HG03280 (cell line): ENCODE data around the gene USP35.

Experiments used
- ATAC-seq: cut with Tn5 transposase; IDR thresholded peaks from one replicate; pipeline ENCODE4 v1.9.1; 2021; ENCODE audit warnings: mild to moderate bottlenecking, moderate library complexity; ENCODE audit not compliant: unreplicated experiment

The USP35 gene

DNA sequence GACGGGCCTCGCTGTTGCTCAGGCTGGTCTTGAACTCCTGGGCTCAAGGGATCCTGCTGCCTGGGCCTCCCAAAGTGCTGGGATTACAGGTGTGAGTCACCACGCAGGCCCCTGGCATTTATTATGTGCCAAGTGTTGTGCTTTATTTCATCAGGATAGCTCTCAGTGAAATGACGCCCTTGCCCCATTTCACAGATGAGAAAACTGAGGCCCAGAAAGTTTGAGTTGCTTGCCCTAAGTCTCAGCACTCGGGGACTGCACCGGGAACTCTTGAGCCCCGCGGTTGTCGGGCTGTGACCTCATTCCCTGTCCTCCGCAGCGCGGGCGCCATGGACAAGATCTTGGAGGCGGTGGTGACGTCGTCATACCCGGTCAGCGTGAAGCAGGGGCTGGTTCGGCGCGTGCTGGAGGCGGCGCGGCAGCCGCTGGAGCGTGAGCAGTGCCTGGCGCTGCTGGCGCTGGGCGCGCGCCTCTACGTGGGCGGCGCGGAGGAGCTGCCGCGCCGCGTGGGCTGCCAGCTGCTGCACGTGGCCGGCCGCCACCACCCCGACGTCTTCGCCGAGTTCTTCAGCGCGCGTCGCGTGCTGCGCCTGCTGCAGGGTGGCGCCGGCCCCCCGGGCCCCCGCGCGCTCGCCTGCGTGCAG, 7.3 kb downstream of the USP35 start:
- no peak for ATAC-seq

DNA sequence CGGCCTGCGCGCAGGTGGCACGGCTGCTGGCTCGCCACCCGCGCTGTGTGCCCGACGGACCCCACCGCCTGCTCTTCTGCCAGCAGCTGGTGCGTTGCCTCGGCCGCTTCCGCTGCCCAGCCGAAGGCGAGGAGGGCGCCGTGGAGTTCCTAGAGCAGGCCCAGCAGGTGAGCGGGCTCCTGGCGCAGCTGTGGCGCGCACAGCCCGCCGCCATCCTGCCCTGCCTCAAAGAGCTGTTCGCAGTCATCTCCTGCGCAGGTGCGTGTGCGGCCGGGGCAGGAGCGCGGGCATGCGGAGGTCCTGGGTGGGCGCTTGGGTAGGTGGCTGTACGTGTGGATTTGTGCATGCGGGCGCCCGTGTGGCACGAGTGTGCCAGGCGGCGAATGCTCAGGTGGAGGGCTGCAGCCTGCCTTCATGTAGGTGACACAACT, 8.0 kb downstream of the USP35 start:
- ATAC-seq: no peak

DNA sequence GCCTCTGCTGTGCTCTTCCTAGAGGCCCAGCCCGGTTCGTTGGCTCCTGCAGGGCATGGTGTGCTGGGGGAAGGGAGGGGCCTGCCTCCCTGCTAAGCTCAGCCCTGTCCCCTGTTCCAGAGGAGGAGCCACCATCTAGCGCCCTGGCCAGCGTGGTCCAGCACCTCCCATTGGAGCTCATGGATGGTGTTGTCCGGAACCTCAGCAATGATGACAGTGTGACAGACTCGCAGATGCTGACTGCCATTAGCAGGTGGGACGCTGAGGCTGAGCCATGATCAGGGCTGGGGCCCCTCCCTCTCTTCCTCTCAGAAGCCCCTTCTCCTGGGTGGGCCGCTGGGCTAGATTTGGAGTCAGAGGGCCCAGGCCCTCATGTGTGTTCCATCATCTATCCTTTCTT, 9.1 kb downstream of the USP35 start:
- ATAC-seq: no peak

DNA sequence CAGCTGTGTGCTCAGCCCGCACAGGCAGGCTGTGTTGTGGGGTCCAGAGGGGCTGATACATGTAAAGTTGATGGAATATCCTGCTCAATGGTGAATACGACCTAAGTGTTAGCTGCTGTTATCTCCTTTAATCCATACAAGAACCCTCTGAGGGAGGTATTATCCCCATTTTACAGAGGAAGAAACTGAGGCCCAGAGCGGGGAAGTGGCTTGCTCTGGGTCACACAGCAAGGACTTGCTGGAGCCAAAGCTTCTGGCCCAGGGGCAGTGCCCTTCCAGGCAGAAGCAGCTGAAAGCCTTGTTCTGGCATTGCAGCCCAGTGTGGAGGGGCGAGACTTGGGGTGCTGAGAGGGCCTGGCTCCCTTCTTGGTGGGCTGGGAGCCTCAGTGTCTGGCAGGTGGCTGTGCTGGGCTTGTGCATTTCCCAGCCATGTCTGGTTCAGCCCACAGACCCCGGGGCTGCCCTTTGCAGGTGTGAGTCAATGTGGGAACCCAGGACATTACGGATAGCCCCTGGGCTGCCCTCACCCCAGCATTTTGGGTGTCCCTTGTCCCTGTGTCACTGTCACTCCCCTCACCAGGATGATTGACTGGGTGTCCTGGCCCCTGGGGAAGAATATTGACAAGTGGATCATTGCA, 10.4 kb downstream of the USP35 start:
- ATAC-seq: no peak

DNA sequence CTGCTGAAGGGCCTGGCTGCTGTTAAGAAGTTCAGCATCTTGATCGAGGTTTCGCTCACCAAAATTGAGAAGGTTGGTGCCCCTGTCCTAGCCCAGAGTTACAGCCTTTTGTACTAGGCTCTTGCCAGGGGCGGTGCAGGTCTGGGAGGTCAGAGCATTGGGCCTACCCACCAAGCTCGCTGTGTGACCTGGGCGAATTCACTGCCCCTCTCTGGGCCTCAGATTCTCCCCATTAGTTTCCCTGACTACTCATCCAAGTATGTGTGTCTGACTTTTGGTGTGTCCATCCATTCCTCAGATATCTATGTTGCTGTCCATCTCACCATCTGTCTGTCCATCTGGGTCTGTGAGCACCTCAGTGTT, 10.9 kb downstream of the USP35 start:
- no peak for ATAC-seq

- no peak for ATAC-seq
These were observed 11.3 kb downstream of the USP35 start for GRCh38 chr11:78200061-78200460.

GRCh38 chr11:78200553-78200952, 11.8 kb downstream of the USP35 start:
- no peak for ATAC-seq

- no peak for ATAC-seq
These were observed 12.5 kb downstream of the USP35 start for GRCh38 chr11:78201096-78201818.

DNA sequence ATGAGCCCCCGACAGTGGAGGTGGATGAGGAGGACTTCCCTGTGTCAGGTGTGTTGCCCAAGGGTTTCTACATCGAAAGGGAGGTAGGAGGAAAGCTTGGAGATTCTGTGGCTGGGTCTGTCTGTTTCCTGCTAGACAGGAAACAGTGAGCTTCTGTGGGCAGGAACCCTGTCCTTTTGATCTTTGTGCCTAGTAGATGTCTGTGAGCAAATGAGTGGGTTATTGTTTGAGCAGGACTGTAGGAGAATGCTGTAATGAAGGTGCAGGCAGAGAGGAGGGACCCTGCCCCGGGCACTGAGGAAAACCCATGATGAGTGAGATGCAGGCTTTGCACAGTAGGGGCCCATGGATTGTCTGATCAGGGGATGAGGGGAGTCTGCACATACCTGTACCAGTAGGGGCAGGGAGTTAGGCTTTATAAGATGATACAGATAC, 14.0 kb downstream of the USP35 start:
- ATAC-seq: no peak

DNA sequence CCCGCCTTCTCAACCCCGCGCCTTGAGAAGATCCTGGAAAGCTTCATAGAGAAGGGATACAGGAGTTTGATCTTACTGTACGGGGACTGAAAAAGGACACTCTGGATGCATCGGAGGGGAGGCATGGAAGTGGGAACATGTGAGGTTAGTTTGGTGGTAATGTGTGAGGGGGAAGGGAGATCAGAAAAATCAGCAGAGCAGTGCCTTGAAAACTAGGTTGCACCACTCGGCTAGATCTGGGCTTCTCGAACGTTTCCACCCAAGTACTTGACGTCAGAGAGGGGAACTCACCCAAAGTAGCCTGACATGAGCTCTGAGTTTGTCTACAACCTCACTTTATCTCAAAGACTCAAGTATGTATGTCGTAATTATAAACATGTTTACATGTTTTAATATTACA, 14.5 kb downstream of the USP35 start:
- ATAC-seq: no peak

DNA sequence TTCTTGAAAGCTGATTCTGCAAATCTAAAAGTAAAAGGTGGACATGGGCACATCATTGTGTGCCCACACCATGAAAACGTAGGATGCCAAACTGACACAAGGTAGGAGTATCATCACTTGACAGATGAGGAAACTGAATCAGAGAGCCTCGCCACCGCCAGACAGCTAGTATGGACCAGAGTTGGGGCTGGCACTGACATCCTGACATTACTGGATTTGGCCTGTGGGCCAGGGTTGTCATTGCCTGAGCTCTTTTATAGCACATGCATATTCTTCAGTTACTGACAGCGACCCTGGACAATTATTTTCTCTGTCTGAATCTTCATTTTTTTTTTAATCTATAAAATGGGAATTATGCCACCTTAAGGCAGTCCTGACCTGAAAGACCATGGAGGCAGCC, 16.5 kb downstream of the USP35 start:
- no peak for ATAC-seq

DNA sequence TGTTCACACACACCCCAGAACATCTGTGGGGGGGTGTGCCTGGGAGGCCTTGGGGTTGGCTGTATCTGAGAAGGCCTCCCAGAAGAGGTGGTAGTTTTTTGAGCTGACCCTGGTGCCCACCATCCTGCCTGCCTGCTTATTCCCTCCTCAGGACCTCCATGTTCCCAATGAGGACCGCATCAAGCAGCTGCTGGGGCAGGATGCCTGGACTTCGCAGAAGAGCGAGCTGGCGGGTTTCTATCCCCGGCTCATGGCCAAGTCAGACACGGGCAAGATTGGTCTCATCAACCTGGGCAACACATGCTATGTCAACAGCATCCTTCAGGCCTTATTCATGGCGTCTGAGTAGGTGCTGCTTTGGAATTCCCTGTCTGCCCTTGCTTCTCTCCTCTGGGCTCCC, 17.0 kb downstream of the USP35 start:
- no peak for ATAC-seq

DNA sequence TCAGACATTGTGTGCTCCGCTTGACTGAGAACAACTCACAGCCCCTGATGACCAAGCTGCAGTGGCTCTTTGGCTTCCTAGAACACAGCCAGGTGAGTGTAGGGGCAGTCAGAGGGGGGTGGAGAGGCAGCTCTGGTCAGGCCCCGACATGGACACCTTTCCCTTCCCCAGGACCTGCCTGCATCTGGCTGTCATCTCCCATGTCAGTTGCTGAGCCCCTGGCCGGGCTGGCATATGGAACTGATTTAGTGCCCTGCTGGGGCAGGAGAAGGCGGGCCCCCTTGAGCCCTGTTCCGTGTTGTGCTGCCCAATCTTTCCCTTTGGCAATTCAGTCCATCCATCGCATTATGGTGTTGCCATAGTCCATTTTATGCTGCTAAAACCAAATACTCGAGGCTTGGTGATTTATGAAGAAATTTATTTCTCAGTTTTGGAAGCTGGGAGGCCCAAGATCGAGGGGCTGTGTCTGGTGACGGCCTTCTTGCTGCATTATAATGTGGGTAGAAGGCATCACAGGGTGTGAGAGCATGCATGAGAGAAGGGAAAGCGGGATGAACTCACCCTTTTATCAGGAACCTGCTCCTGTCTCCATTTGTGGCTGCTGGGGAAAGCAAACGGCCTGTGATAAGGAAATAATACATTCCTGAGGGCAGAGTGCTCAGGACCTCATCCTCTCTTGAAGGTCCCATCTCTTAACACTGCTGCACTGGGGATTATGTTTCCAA, 19.0 kb downstream of the USP35 start:
- no peak for ATAC-seq

DNA sequence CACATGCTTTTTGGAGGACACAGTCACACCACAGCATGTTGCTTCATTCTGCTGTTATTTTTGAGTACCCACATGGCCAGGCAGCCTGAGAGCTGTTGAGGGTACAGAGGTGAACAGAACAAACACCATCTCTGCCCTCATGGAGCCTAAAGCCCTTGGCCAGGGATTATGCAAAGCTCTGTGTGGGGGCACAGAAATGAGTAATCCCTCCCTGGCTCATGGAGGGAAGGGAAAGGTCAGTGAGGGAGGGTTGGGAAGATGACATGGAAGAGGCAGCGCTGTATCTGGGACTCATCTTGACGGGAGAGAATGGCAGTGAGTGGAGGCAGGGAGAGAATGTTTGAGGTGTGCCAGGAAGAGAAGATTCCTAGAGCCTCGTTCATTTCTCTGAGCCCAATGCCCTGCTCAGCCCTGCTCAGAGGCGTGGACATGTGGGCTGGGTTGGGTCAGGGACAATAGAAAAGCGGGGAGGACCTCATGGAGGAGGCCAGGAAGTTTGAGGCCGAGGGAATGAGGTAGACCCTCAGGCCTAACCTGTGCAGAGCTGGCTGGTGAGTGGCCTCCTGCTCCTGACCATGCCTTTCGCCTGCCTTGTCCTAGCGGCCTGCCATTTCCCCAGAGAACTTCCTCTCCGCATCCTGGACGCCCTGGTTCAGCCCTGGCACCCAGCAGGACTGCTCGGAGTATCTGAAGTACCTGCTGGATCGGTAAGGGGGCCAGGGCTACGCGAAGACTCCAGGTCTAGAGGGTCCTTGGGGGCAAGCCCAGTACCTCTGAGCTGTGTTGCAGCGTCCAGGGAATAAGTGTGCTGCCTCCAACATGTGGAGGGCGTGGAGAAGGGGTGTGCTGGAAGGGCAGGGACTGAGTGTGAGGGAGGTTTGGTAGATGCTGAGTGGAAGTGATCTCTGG, 19.8 kb downstream of the USP35 start:
- ATAC-seq: no peak

DNA sequence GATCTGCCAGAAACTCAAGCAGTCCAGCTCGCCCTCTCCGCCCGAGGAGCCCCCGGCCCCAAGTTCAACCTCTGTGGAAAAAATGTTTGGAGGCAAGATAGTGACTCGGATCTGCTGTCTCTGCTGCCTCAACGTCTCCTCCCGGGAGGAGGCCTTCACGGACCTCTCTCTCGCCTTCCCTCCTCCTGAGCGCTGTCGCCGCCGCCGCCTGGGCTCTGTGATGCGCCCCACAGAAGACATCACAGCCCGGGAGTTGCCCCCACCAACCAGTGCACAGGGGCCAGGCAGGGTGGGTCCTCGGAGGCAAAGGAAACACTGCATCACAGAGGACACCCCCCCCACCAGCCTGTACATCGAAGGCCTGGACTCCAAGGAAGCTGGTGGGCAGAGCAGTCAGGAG, 20.8 kb downstream of the USP35 start:
- no peak for ATAC-seq

DNA sequence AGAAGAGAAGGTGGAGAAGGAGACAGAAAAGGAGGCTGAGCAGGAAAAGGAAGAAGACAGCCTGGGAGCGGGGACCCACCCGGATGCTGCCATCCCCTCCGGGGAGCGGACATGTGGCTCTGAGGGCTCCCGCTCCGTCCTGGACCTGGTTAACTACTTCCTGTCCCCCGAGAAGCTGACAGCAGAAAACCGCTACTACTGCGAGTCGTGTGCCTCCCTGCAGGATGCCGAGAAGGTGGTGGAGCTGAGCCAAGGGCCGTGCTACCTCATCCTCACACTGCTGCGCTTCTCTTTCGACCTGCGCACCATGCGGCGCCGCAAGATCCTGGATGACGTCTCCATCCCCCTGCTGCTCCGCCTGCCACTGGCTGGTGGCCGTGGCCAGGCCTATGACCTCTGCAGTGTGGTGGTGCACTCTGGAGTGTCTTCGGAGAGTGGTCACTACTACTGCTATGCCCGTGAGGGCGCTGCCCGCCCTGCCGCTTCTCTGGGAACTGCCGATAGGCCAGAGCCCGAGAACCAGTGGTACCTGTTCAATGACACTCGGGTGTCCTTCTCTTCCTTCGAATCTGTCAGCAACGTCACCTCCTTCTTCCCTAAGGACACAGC, 21.4 kb downstream of the USP35 start:
- no peak for ATAC-seq

DNA sequence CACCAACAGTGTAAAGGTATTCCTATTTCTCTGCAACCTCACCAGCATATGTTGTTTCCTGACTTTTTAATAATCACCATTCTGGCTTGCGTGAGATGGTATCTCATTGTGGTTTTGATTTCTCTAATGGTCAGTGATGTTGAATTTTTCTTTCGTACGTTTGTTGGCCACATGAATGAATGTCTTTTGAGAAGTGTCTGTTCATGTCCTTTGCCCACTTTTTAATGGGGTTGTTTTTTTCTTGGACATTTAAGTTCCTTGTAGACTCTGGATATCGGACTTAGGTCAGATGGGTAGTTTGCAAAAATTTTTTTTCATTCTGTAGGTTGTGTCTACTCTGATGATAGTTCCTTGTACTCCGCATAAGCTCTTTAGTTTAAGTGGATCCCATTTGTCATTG, 22.8 kb downstream of the USP35 start:
- no peak for ATAC-seq

DNA sequence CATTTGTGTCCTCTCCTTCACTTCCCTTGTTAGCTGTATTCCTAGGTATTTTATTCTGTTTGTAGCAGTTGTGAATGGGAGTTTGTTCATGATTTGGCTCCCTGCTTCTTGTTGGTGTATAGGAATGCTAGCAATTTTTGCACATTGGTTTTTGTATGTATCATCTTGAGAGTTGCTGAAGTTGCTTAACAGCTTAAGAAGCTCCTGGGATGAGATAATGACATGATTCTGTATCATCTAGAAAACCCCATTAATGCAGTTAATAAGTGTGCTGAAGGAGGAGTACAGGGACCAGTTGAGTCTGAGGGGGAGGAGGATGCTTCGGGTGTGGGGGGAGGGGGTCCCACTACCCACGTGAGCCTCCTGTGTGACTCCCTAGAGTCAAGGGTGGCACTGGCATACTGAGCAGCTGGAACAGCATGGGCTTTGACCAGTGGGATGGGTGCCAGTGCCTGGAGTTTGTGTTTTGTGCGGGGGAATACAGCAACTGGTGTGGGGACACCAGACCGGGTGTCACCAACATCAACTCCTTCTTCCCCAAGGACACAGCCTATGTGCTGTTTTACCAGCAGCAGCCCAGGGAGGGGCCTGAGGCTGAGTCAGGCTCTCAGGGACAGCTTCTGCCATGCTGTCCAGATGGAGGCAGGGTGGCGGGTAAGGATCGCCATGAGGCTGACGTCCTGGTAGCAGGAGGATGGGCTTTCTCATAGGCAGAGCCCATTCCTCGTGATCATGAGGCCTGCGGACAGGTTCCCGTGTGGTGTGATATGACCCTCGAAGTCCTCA, 24.1 kb downstream of the USP35 start:
- no peak for ATAC-seq

DNA sequence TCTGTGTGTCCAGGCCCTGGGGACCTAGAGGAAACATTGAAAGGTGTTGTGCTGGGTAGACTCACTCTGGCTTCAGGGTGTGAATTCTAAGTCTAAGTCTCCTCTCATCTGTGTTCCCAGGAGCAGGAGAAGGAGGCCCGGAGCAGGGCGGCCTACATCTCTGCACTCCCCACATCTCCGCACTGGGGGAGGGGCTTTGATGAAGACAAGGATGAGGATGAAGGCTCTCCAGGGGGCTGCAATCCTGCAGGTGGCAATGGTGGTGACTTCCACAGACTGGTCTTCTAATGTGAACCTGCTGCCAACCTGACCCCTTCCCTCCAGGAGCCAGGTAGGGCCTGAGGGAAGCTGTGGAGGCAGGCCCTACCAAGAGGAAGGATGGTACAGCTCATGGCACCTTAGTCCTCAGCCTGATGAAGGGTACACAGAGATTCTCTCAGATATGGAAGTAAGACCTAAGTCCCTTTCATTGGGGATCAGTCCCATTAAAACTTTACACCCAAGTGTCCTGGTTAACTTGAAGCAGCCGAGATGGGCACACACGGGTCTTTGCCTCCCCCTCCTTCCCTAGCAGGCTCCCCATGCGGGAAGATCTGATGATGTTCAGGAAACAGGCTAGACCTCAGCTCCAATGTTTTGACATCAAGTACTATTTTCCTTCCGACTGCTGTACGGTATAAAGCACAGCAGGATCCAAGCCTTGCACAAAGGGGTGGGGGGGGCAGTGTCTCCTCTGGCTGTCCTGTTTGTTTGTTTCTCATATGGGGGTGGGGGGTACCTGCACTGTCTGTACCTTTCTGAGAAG, 25.0 kb downstream of the USP35 start:
- ATAC-seq: no peak
